Transverse colon (tissue), 4 donors: ENCODE measurements around the gene JAKMIP1. TPM values are rescaled to one million over a fixed set of nuclear protein-coding genes. Genes with fewer than 3 reads are reported as not detected.

ENCODE experiments used
- DNase-seq: peaks from one replicate; pipeline ENCODE4 v3.0.0-alpha.2; 2019
- H3K27ac ChIP-seq, 4 donors: fragments of 200-600 bp; sonication (generic); 2 replicates each; pipeline ENCODE4 v1.5.1; 2016 to 2018; ENCODE audit warnings: inconsistent platforms in 4 of 4
- H3K27me3 ChIP-seq: fragments of 200-600 bp; sonication (generic); 2 replicates; pipeline ENCODE4 v1.5.1; 2017; ENCODE audit warnings: inconsistent platforms
- H3K36me3 ChIP-seq, 4 donors: fragments of 200-600 bp; sonication (generic); 2 replicates each; pipeline ENCODE4 v1.5.1; 2017 to 2019; ENCODE audit warnings: inconsistent platforms in 4 of 4
- H3K4me1 ChIP-seq, 4 donors: fragments of 200-600 bp; sonication (generic); 2 replicates each; pipeline ENCODE4 v1.5.1; 2017 to 2020; ENCODE audit warnings: inconsistent platforms in 4 of 4
- H3K4me3 ChIP-seq, 4 donors: fragments of 200-600 bp; sonication (generic); 1 replicate in 1 of 4; 2 replicates in 3 of 4; pipeline versions ENCODE4 v1.5.1 to v1.6.1; 2017 to 2019; ENCODE audit warnings: inconsistent platforms in 4 of 4
- H3K9me3 ChIP-seq, 2 donors: fragments of 200-600 bp; sonication (generic); 2 replicates each; pipeline ENCODE4 v1.5.1; 2017 to 2019; ENCODE audit warnings: inconsistent platforms in 2 of 2
- EP300 ChIP-seq: sonication (generic); formaldehyde crosslinking; IDR thresholded peaks from one replicate; pipeline ENCODE4 v1.6.1; 2017; ENCODE audit warnings: antibody characterized with exemption, low read depth
- POLR2A ChIP-seq: fragments of 450-650 bp; IDR thresholded peaks from one replicate; pipeline ENCODE4 v1.6.1; 2016; ENCODE audit warnings: antibody characterized with exemption, mild to moderate bottlenecking, moderate library complexity
- POLR2AphosphoS5 ChIP-seq, 3 donors: sonication (generic); formaldehyde crosslinking; IDR thresholded peaks; one replicate each; pipeline ENCODE4 v1.6.1; 2016; ENCODE audit warnings: antibody characterized with exemption in 3 of 3
- WGBS, 2 donors: methylation state at CpG; one replicate each; pipeline ENCODE4 v1.1.5; 2018; ENCODE audit warnings: low coverage in 1 of 2; 5-methylcytosine and 5-hydroxymethylcytosine counted together
- in situ Hi-C, 4 donors: fragments of 200-750 bp; cut with MboI; loops; one replicate each; pipeline versions ENCODE4 v1.15.0 to v1.15.1; 2017; ENCODE audit warnings: low sequenced_read_pairs in 3 of 4, low pct_ligation_motif_present in 1 of 4, low pct_unique_long_range_greater_than_20kb in 1 of 4
- intact Hi-C: fragments of 100-400 bp; cut with DNase I; formaldehyde crosslinking; loops from one replicate; pipeline ENCODE4 v1.15.1; 2023; ENCODE audit warnings: low total_unique reads
- total RNA-seq, 4 donors: library from RNA; depleted of rRNA; stranded (reverse); fragments of >200 nt; gene quantifications; one replicate each; pipeline ENCODE4 v1.1.0, GENCODE V29; 2016
- TF ChIP-seq, protein P1 (sequence below), 5 experiments: fragments of 200-600 bp in 3 of 5; fragments of 450-650 bp in 2 of 5; sonication (generic) in 3 of 5; IDR thresholded peaks; 1 replicate in 2 of 5; 2 replicates in 3 of 5; pipeline ENCODE4 v1.5.1; 2016 to 2017; ENCODE audit warnings: antibody characterized with exemption in 5 of 5, inconsistent platforms in 3 of 5, mild to moderate bottlenecking in 2 of 5, moderate library complexity in 1 of 5

Gene JAKMIP1
- total RNA-seq, 4 donors from 2014 or later = 1.2 to 1.7 TPM; not detected in 2

- Histone ChIP-seq H3K36me3 (no peaks in the 10 kb centered on the region), H3K27me3 (no peaks in the 10 kb centered on the region), H3K4me3 (no peak overlapping the region), H3K27ac (no peak overlapping the region), H3K4me1 (no peaks in the 10 kb centered on the region), H3K9me3 (no peaks in the 10 kb centered on the region)
- WGBS, 2 donors = 76% methylated on average over 10 of the region's 10 CpGs; no CpG with 5 or more reads in 1 of the 2 donors
- TF ChIP-seq, protein P1, sequence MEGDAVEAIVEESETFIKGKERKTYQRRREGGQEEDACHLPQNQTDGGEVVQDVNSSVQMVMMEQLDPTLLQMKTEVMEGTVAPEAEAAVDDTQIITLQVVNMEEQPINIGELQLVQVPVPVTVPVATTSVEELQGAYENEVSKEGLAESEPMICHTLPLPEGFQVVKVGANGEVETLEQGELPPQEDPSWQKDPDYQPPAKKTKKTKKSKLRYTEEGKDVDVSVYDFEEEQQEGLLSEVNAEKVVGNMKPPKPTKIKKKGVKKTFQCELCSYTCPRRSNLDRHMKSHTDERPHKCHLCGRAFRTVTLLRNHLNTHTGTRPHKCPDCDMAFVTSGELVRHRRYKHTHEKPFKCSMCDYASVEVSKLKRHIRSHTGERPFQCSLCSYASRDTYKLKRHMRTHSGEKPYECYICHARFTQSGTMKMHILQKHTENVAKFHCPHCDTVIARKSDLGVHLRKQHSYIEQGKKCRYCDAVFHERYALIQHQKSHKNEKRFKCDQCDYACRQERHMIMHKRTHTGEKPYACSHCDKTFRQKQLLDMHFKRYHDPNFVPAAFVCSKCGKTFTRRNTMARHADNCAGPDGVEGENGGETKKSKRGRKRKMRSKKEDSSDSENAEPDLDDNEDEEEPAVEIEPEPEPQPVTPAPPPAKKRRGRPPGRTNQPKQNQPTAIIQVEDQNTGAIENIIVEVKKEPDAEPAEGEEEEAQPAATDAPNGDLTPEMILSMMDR (IDR thresholded peaks at IDR 0.05) = no peak
- no peak for TF ChIP-seq POLR2AphosphoS5 (IDR thresholded peaks at IDR 0.05)
- no peak for TF ChIP-seq EP300
- TF ChIP-seq POLR2A = no peak
- intact Hi-C loops (no loop called here), in situ Hi-C loops (no loop called here)
- no peak for DNase-seq
Measured at GRCh38 chr4:6161921-6162464, 38.4 kb downstream of the JAKMIP1 start.

- TF ChIP-seq POLR2AphosphoS5 (IDR thresholded peaks at IDR 0.05) = no peak
- TF ChIP-seq EP300 = no peak
- TF ChIP-seq, protein P1 (IDR thresholded peaks at IDR 0.05) = no peak
- no peak for TF ChIP-seq POLR2A
- DNase-seq = no peak
- Histone ChIP-seq H3K4me3 (no peak overlapping the region), H3K9me3 (no peaks in the 10 kb centered on the region), H3K27me3 (no peaks in the 10 kb centered on the region), H3K27ac (no peak overlapping the region), H3K36me3 (no peaks in the 10 kb centered on the region), H3K4me1 (no peaks in the 10 kb centered on the region)
- 85 to 88% methylated on average over 11 to 12 of the region's 12 CpGs for WGBS, 2 donors
- in situ Hi-C loops (no loop called here), intact Hi-C loops (no loop called here)
Measured at GRCh38 chr4:6160536-6160935, 39.8 kb downstream of the JAKMIP1 start.

GRCh38 chr4:6157926-6158325 is 42.4 kb downstream of the JAKMIP1 start:
- DNase-seq = no peak
- in situ Hi-C loops = no loop called here
- H3K4me3 ChIP-seq = no peak overlapping the region
- H3K4me1 ChIP-seq = no peaks in the 10 kb centered on the region
- H3K27me3 ChIP-seq = no peaks in the 10 kb centered on the region
- TF ChIP-seq, protein P1 (IDR thresholded peaks at IDR 0.05) = no peak
- TF ChIP-seq POLR2A (no peak), POLR2AphosphoS5 (IDR thresholded peaks at IDR 0.05) (no peak), EP300 (no peak)
- intact Hi-C loops = no loop called here
- no peak overlapping the region for H3K27ac ChIP-seq
- WGBS, 2 donors = 93 to 100% methylated on average over 3 to 9 of the region's 9 CpGs
- H3K36me3 ChIP-seq = no peaks in the 10 kb centered on the region
- H3K9me3 ChIP-seq = no peaks in the 10 kb centered on the region

GRCh38 chr4:6155996-6156750 is 44.2 kb downstream of the JAKMIP1 start:
- Histone ChIP-seq H3K36me3 (no peaks in the 10 kb centered on the region), H3K27ac (no peak overlapping the region), H3K4me1 (no peaks in the 10 kb centered on the region), H3K27me3 (no peaks in the 10 kb centered on the region), H3K4me3 (no peak overlapping the region), H3K9me3 (no peaks in the 10 kb centered on the region)
- 80 to 92% methylated on average over 4 to 15 of the region's 15 CpGs for WGBS, 2 donors
- TF ChIP-seq POLR2A (no peak), EP300 (no peak), POLR2AphosphoS5 (IDR thresholded peaks at IDR 0.05) (no peak)
- TF ChIP-seq, protein P1 (IDR thresholded peaks at IDR 0.05) = no peak
- in situ Hi-C loops (no loop called here), intact Hi-C loops (no loop called here)
- no peak for DNase-seq
